Muscle of back (tissue), 11 donors: ENCODE measurements around the gene HRG. TPM values are rescaled to one million over a fixed set of nuclear protein-coding genes. Genes with fewer than 3 reads are reported as not detected.

Experiments
- DNase-seq, 3 donors: peaks; one replicate each; pipeline versions ENCODE4 v3.0.0 to v3.0.0-alpha.2; 2013
- polyA plus RNA-seq, 10 donors: library from polyadenylated mRNA; unstranded; fragments of 120-200 nt; gene quantifications; one replicate each; pipeline ENCODE4 v1.2.1, GENCODE V29; 2013; ENCODE audit not compliant: insufficient read length in 10 of 10

Gene HRG
- polyA plus RNA-seq, 10 donors, result 0.04 to 0.50 (median 0.20) TPM; not detected in 5

DNA sequence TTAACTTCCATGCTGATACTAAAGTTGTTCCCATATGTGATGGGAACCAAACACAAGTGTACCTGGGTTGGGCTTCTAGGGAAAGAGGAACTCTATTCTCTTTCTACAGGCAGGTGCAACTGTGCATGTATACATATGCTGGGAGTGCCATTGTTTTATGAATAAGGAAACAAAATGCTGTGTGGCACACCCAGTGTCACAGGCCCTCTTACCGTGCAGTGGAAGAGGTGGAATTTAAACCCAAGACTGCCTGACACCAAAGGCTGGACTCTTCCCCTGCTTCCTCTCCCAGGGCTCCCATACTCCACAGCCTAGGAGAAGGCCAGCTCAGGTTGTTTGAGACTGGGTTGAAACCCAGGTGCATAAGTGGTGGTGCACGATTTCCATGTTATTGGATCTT is 27.6 kb upstream of the HRG start:
- no peak for DNase-seq

DNA sequence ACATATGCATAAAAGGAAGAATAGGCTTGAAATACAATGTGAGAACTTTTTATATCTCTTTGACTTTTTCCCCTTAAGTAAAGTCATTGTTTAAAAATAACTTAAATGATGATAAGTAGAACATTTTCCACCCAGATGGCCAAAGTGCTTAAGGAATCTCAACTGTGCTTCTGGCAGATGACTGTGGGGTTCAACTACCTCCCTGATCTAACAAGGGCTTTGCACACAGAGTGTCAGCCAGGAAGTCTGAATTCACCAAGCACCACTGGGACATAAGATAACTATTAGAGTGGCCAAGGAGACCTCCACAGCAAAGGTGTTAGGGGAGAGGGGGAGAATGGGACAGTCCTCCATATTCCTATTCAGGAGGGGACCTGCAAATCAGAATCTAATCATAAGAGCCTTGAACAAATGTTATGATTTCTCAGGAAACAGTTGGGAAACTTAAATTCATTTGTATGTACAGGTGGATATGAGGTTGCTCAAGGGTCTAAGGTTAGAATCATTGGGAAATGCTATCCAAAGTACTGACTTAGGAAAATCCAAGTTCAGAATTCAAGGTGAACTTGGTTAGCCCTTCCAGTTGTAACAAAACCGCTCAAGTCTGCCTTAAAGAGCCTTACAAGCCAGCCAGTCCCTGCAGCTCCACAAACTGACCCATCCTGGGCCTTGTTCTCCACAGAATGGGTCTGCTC is 25.9 kb upstream of the HRG start, which contains the start of gene FETUB:
Gene FETUB, plus strand, starts transcription at position 622 of the 695 bp plus-strand sequence. Its CDS starts 62 bp downstream, at position 684.
- no peak for DNase-seq

- DNase-seq, result no peak
Observed at GRCh38 chr3:186640473-186640818, 25.4 kb upstream of the HRG start.

DNA sequence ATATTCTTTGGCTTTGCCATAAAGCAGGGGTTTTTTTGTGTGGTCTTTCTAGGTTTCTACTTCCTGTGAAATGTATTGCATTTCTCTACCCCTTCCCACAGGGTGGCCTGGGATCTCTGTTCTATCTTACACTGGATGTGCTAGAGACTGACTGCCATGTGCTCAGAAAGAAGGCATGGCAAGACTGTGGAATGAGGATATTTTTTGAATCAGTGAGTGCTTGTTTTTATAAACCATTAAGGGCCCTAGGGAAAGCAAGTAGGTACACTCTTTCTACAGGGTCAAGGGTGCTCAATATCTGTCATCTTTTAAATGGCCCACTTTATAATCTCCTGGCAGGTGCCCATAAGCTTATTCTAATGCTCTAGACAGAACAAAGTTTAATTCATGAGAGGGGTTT is 24.9 kb upstream of the HRG start:
- no peak for DNase-seq

GRCh38 chr3:186642014-186642413 is 23.8 kb upstream of the HRG start:
- no peak for DNase-seq

DNA sequence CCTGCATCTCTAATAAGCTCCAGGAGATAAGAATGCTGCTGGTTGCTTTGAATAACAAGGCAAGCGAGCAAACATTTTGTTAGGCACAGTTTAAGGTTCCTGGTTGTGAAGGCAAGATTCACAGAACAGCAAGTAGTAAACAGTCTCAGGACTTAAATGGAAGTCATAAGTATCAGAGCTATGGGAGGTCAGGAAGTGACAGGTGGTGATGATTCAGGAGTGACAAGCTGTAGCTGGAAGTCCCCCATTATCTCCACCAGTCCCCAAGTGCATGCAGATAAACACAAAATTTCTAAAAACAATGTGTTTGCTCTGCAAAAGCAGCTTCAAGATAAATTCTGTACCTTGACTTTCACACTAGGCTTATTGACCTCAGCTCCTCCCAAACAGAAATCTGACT is 22.3 kb upstream of the HRG start:
- DNase-seq, result no peak

- DNase-seq, result no peak
Observed at GRCh38 chr3:186644683-186645082, 21.1 kb upstream of the HRG start.

GRCh38 chr3:186646106-186646505 is 19.7 kb upstream of the HRG start:
- no peak for DNase-seq

- DNase-seq, result no peak
Observed at GRCh38 chr3:186646841-186647240, 19.0 kb upstream of the HRG start.

DNA sequence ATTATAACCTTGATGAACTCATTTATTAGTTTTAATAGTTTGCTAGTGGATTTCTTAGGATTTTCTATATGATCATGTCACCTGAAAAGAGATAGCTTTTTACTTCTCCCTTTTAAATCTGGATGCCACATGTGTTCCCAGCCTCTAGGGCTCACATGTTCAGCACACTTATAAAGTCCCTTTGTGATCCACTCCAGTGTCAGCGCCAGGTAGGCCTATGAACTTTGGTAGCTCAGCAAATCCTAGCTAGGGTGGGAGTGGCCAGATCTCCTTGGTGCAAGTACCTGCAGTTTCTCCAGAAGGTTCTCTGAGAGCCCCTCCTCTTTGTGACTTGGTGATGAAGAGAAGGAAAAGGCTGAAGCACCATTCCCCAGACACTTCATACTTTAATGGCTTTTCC is 17.0 kb upstream of the HRG start:
- no peak for DNase-seq

- DNase-seq, result no peak
Observed at GRCh38 chr3:186651678-186652215, 14.1 kb upstream of the HRG start.

DNA sequence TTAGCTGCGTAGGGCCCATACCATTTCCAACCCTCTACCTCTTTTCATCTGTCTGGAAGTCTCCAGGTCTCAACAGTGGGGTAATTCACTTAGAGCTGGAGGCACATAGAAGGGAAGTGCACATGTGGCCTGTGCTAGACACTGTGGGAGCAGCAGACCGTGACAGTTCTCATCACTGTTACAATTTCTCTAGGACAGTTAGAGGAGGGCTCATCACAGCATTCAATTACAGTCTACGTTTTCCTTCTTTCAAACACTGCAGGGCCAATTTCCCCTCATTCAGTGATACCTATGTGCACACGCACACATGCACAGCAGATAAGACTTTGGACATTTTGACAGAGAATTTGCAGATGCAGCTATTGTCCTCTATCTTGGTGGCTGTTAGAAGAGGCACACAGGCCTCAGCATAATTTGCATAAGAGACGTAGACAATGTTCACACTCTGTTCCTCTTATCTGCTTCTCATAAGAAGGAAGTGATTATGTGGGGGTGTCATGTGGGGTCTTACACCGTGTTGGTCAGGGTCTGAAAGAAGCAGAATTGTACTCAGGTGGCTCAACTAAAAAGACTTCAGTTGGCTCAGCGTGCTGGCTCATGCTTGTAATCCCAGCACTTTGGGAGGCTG is 12.6 kb upstream of the HRG start:
- no peak for DNase-seq

DNA sequence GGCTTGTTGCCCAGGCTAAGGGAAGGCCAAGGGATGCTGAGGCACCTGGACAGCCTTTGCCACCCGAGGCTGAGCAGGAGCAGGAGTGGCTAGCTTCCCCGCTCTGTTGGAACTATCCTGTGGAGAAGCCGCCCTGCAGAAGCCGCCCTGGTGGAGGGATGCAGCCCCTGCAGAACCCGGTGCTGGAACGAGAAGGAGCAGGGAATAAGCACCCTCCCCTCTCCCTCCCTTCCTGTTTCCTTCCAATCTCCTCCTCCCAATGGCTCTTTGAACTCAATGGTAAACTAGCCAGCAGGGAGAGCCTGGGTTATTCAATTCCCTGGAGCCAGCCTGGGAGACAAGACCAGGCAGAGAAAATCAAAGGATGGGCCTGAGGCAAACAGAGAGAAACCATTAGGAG is 11.8 kb upstream of the HRG start:
- no peak for DNase-seq

DNA sequence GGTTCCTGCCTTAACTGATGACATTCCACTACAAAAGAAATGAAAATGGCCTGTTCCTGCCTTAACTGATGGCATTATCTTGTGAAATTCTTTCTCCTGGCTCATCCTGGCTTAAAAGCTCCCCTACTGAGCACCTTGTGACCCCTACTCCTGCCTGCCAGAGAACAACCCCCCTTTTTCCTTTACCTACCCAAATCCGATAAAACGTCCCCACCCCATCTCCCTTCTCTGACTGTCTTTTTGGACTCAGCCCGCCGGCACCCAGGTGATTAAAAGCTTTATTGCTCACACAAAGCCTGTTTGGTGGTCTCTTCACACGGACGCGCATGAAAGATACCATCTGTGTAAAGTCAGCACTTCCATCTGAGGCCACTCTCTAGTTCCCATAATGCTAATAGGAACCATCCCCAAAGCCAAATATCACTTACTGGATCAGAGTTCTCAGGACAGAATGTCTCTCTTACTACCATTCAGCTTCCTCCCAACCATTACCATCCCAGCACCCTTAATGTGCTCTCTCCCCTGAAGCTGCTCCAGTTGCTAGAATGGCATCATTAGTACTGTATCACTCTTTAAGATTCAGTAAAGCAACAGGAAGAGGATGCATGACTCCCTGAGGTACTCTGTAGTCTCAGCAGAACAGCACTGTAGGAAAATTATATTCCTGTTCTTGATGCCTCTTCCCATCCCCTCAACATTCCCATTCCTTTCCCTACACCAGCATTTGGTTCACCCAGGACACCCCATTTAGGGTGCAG is 2.3 kb upstream of the HRG start:
- DNase-seq, result no peak

- no peak for DNase-seq
Observed at GRCh38 chr3:186664119-186664495, 1.7 kb upstream of the HRG start.

- DNase-seq, result no peak
Observed at GRCh38 chr3:186664506-186664905, 1.3 kb upstream of the HRG start.

- DNase-seq, result no peak
Observed at GRCh38 chr3:186668426-186668825, 2.6 kb downstream of the HRG start.

DNA sequence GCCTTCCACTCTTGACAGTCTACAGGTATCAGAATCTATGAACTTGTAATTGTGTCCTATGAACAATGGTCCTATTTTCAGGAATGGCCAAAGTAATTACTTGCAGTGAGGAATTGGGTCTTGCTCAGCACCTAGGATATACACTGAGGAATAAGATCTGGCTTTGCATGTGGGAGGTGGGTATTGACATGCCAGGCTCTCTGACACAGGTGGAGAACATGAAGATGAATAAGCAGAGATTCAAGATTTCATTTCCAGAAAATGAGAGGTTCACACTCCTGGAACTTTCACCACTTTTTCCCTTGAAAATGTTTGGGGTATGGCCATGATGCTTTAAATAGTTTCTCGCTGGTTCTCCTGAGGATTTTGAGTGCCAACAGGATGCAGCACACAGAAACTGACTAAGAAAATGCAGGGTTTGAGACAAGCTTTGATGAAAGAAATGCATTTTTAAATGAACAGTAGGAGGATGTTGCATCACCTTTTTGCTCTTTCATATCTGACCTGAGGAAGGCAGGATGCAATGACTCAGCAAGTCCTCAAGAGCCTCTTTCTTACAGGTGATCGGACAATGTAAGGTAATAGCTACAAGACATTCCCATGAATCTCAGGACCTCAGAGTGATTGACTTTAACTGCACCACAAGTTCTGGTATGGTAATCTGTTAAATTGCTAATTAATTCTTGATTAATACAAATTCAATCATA is 3.7 kb downstream of the HRG start:
- no peak for DNase-seq

DNA sequence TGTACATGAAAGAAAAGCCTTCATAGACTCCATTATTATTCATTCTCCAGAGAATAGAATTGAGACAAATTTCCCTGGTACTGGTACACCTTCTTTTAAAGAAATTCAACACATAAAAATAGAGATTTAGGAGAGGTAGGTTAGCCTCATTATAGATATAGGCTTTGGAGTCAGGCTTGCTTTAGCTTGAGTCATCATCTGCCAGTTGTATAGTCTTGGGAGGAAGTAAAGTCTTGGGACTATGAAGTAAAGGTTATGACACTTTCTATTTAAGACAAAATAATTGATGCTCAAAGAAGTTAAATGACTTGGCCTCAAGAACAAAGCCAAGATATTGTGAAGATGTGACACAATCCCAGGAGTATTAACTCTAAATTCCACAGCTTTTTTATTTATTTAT is 4.3 kb downstream of the HRG start:
- DNase-seq, result no peak

DNA sequence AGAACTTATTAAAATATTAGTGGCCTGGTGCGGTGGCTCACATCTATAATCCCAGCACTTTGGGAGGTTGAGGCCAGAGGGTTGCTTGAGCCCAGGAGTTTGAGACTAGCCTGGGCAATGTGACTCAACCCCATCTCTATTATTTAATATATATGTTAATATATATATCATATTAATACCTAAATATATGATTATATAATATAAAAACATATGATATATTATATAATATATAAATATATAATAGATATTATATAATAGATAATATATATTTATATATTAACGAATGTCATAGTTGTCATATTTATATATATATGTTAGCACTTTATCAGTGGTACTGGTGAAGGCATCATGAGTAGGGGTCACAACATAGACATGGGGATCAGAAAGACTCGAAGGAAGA is 5.2 kb downstream of the HRG start:
- DNase-seq, result no peak

- no peak for DNase-seq
Observed at GRCh38 chr3:186678604-186679003, 12.8 kb downstream of the HRG start.

DNA sequence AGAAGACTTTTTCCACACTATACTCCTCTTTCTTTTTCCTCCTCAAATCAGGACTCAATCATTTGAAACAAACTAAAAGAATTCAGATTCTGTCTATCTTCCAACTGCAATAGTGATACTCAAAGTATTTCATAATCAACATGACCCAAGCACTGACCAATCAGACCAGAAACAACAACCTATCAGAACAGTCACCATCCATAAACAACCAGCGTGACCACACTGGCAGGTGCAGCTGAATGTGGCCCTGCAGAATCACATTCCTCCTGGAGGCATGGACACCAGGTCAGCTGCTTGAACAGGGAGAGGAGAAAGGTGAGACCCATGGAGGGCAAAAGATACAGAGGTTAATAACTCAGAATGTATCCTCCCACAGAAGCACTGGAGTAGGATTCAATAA is 13.3 kb downstream of the HRG start:
- no peak for DNase-seq
